8988T (cell line): Measurements from ENCODE around the gene CHMP4B.
A peak's percentile ranks its signal among the peaks of the same experiment; 100 is the strongest.

Experiments
- DNase-seq: peaks from one replicate; pipeline ENCODE4 v3.0.0; 2011

CHMP4B gene

GRCh38 chr20:33810885-33811775 lies at the start of gene CHMP4B:
CHMP4B (plus strand) TSS chr20:33811348; CDS start chr20:33811469, 121 bp downstream.
- DNase-seq: peak; percentile 90

- no peak for DNase-seq
These were observed 49.4 kb upstream of the CHMP4B start for GRCh38 chr20:33761698-33762250.

- no peak for DNase-seq
These were observed 46.0 kb upstream of the CHMP4B start for GRCh38 chr20:33765099-33765498.

GRCh38 chr20:33765592-33765991 lies 45.6 kb upstream of the CHMP4B start:
- DNase-seq: no peak

- no peak for DNase-seq
These were observed 44.5 kb upstream of the CHMP4B start for GRCh38 chr20:33766686-33767085.

GRCh38 chr20:33767777-33768138 lies 43.4 kb upstream of the CHMP4B start:
- no peak for DNase-seq

DNA sequence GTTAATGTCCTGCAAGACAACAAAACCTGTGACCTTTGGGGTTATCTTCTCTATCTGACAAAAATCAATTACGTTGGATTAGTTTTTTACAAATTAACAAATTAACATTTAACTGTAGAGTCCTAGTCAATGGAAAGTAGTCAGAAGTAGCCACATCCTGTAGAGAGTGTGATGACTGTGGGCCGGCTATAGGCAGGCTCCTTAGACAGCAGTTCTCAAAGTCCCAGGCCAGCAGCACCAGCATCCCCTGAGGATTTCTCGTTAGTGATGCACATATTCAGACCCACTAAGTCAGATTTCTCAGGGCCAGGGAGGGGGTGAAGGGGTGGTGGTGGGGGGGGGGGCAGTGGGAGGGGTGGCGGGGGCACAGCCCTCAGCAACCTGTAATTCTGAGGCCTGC lies 42.1 kb upstream of the CHMP4B start:
- no peak for DNase-seq

GRCh38 chr20:33770005-33770404 lies 41.1 kb upstream of the CHMP4B start:
- no peak for DNase-seq

GRCh38 chr20:33771938-33772337 lies 39.2 kb upstream of the CHMP4B start:
- no peak for DNase-seq

- DNase-seq: no peak
These were observed 38.7 kb upstream of the CHMP4B start for GRCh38 chr20:33772439-33772838.

DNA sequence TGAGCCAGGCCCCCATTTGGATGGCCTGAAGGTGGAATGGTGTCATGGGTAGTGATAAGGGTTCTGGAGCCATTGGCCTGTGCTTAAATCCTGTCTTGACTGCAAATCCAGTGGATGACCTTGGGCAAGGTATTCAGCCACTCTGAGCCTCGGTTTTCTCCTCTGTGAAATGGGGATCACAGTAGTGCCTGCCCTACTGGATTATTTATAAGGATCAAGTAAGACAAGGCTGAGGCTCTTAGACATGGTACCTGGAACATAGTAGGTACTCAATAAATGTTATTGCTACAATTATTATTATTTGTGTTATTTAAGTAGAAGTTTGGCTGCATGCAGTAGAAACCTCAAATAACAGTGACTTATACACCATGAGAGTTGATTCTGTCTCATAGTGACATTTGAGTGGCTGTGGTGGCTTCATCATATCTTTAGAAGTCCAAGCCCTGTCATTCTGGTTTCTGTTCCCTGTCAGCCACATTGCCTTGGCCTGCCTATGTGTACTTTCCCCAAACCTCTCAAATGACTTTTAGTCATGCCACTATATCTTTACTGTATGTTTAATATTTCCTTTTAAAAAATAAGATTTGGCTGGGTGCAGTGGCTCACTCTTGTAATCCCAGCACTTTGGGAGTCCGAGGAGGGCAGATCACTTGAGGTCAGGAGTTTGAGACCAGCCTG lies 37.6 kb upstream of the CHMP4B start:
- DNase-seq: no peak

DNA sequence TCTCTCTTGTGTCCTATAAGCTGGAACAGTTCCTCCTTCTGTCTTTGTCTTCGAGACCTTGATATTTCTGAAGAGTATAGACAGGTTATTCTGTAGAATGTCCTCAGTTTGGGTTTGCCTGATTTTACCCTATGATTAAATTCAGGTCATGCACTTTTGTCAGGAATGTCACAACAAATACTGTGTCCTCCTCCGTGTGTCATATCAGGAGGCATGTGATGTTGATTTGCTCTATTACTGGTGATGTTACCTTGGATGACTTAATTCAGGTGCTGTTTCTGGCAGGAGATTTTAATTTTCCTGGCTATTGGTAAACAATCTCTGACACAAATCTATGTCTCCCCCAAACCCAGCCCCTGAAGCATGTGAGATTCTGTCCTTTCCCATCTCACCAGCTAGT lies 33.3 kb upstream of the CHMP4B start:
- DNase-seq: no peak

- DNase-seq: no peak
These were observed 30.0 kb upstream of the CHMP4B start for GRCh38 chr20:33781133-33781532.

GRCh38 chr20:33781945-33782344 lies 29.2 kb upstream of the CHMP4B start:
- no peak for DNase-seq

- DNase-seq: no peak
These were observed 27.9 kb upstream of the CHMP4B start for GRCh38 chr20:33783256-33783655.

GRCh38 chr20:33783818-33784217 lies 27.3 kb upstream of the CHMP4B start:
- no peak for DNase-seq

DNA sequence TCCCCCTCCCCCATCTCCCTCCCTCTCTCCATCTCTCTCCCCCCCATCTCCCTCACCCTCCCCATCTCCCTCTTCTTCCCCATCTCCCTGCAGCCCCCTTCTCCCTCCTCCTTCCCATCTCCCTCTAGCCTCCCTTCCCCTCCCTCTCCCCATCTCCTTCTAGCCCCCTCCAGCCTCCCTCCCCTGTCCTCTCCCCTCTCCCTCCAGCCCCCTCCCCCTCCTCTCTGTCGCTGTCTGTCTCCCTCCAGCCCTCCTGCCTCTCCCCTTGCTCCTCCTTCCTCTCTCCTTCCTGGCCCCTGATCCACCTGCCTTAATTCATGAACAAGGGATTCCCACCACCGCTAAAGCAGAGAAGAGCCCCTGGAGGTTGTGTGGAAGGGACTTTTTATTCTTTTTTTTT lies 26.9 kb upstream of the CHMP4B start:
- no peak for DNase-seq

DNA sequence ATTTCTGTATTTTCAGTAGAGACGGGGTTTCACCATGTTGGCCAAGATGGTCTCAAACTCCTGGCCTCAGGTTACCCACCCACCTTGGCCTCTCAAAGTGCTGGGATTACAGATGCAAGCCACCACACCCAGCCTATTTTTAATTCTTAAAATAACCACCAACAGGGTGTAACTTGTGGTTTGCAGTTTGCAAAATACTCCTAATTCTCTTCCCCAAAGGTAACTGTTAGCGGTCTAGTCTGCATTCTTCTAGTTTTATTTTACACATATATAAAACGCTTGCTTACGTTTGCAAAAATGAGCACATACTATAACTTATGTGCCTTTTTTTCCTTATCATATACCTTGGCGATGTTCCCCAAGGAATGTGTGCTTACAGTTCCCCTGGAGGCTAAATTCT lies 25.6 kb upstream of the CHMP4B start:
- DNase-seq: no peak

- no peak for DNase-seq
These were observed 23.8 kb upstream of the CHMP4B start for GRCh38 chr20:33787253-33787891.

DNA sequence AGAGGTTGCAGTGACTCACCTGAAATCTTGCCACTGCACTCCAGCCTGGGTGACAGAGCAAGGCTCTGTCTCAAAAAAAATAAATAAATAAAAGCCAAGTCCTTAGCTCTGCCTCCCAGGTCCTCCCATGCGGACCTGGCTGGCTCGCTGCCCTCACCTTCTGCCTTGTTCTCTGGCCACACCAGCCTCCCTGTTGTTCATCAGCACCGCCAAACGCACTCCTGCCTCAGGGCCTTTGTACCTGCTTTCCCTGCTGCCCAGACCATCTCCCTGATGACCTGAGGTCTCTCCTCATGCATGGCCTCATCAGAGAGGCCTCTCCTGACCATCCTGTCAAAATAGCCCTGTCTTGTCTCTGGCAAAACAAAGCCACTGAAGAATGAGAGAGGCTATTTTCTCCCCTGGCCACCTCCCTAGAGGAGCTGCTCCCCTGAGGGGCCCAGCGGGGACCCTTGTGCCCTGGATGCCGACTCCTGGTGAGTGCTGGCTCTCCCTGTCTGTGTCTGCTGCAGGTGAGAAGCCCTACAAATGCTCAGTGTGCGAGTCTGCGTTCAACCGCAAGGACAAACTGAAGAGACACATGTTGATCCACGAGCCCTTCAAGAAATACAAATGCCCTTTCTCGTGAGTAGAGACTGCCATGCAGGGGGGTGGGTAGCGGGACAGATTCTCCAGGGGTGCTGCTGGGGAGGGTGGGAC lies 22.6 kb upstream of the CHMP4B start:
- DNase-seq: no peak

- peak; percentile 87 for DNase-seq
These were observed 21.9 kb upstream of the CHMP4B start for GRCh38 chr20:33789109-33789857.

- no peak for DNase-seq
These were observed 21.3 kb upstream of the CHMP4B start for GRCh38 chr20:33789858-33790182.
